Fibroblast of skin of scalp (primary cell): ENCODE results near the gene RELN.

Source experiments
- DNase-seq: peaks from one replicate; pipeline ENCODE4 v3.0.0-alpha.2; 2013

The RELN gene

GRCh38 chr7:103712991-103713778 is 276.3 kb downstream of the RELN start:
- peak; percentile 42 for DNase-seq

GRCh38 chr7:103711413-103711812 is 278.0 kb downstream of the RELN start:
- DNase-seq, result no peak

- no peak for DNase-seq
Measured at GRCh38 chr7:103710247-103710646, 279.2 kb downstream of the RELN start.

- no peak for DNase-seq
Measured at GRCh38 chr7:103706805-103707204, 282.7 kb downstream of the RELN start.

- DNase-seq, result no peak
Measured at GRCh38 chr7:103705542-103705941, 283.9 kb downstream of the RELN start.

- DNase-seq, result no peak
Measured at GRCh38 chr7:103704701-103705100, 284.8 kb downstream of the RELN start.

- no peak for DNase-seq
Measured at GRCh38 chr7:103702982-103703381, 286.5 kb downstream of the RELN start.

GRCh38 chr7:103702454-103702853 is 287.0 kb downstream of the RELN start:
- no peak for DNase-seq

- DNase-seq, result no peak
Measured at GRCh38 chr7:103699032-103699431, 290.4 kb downstream of the RELN start.

- no peak for DNase-seq
Measured at GRCh38 chr7:103698064-103698463, 291.4 kb downstream of the RELN start.

GRCh38 chr7:103695521-103695920 is 293.9 kb downstream of the RELN start:
- DNase-seq, result no peak

- DNase-seq, result no peak
Measured at GRCh38 chr7:103694304-103694703, 295.2 kb downstream of the RELN start.

GRCh38 chr7:103691291-103691690 is 298.2 kb downstream of the RELN start:
- no peak for DNase-seq

- DNase-seq, result no peak
Measured at GRCh38 chr7:103690242-103690974, 299.1 kb downstream of the RELN start.

- DNase-seq, result no peak
Measured at GRCh38 chr7:103689255-103689654, 300.2 kb downstream of the RELN start.

GRCh38 chr7:103687951-103688350 is 301.5 kb downstream of the RELN start:
- no peak for DNase-seq

- DNase-seq, result no peak
Measured at GRCh38 chr7:103687272-103687671, 302.2 kb downstream of the RELN start.

- DNase-seq, result no peak
Measured at GRCh38 chr7:103686763-103687162, 302.7 kb downstream of the RELN start.

- no peak for DNase-seq
Measured at GRCh38 chr7:103686064-103686463, 303.4 kb downstream of the RELN start.

GRCh38 chr7:103685646-103686045 is 303.8 kb downstream of the RELN start:
- DNase-seq, result no peak

GRCh38 chr7:103683348-103683747 is 306.1 kb downstream of the RELN start:
- DNase-seq, result no peak

GRCh38 chr7:103680161-103681144 is 309.0 kb downstream of the RELN start:
- DNase-seq, result peak; percentile 22
